Measurements from ENCODE around the gene LIN28A.

The LIN28A gene

GRCh38 chr1:26388791-26389445 is 21.7 kb upstream of the LIN28A start:
- DNase-seq, result no peak

GRCh38 chr1:26389604-26390247 is 20.9 kb upstream of the LIN28A start:
- DNase-seq, result no peak

- peak; percentile 76 for DNase-seq
Observed at GRCh38 chr1:26391450-26391849, 19.2 kb upstream of the LIN28A start.

DNA sequence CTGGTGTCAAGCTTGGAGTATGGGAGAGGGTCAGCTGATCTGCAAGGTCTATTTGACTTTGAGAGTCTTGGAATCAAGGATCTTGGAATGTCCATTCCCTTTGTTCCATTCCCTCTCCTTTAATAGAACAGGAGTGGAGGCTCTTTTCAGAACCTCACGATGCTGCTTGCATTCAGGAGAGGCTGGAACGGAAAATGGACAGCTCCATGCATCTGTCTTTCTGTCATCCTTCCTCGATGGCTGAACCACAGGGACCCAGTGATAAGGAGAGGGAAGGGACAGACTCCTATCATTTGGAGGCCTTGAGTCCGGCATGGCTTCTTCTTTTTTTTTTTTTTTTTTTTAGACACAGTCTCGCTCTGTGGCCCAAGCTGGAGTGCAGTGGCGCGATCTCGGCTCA is 14.9 kb upstream of the LIN28A start:
- no peak for DNase-seq

DNA sequence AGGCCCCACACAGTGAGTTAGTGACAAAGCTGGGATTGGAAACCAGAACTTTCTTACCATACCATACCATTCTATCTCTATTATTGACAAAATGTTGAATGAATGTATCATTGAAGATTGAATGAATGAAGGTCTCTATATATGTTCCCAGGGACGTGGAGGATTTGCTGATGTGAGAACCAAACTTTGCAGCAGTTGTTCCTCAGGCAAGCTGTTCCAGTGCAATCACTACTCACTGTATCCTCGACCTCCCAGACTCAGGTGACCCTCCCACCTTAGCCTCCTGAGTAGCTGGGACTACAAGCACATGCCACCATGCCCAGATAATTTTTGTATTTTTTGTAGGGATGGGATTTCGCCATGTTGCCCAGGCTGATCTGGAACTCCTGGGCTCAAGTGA is 11.6 kb upstream of the LIN28A start:
- no peak for DNase-seq

DNA sequence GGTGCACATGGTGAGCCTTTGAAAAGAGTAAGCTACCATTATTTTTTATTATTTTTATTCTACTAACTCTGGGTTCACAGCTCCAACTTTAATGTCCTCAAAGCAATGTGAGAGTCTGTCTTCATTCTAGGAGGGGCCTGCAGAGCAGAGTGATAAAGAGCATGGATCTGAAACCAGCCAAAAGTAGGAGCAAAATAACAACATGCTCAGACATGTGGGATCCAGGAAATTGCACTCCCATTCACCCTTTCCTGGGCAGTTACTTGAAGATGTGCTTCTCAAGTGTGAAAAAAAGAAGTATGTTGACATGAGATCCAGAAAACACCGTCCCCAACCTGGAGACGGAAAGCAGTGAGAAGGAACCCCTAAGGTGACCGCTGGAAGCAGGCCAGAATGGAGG is 8.7 kb upstream of the LIN28A start:
- no peak for DNase-seq

DNA sequence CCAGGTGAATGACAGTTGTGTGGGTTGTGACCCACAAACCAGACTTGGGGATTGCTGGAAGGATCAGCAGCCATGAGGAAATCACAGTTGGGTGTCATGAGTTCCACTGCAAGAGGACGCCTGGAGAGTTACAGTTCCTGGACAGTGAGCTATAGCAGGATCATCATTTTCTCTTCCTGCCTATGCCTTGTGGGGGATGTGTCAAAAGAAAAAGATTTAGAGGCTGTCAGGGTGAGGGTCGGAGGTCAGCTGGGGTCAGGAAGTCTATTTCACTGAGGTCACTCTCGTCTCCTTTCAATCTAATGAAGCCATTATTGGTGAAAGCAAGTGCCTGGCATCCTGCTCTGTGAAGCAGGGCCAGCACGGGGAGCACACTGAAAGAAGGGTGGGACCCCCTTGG is 7.0 kb upstream of the LIN28A start:
- DNase-seq, result no peak

- DNase-seq, result no peak
Observed at GRCh38 chr1:26404641-26405040, 6.0 kb upstream of the LIN28A start.

DNA sequence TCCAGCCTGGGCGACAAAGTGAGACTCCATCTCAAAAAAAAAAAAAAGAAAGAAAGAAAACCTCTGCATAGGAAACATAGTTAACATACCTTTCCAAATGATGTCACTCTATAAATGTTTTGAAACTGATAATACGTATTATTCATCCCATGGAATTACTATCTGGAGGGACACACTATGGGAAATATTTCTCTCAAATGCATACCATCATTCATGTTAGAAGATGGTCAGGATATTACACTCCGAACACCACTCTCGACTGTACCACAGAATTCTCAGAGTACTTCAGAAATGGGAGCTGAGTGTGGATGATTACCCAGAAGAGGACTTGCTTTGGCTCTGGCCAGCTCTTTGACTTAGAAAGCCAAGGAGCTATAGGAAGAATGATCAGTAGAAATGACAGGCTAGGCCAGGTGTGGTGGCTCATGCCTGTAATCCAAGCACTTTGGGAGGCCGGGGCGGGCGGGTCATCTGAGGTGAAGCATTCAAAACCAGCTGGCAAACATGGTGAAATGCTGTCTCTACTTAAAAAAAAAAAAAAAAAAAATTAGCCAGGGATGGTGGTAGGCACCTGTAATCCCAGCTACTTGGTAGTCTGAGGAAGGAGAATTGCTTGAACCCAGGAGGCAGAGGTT is 5.2 kb upstream of the LIN28A start:
- DNase-seq, result no peak

DNA sequence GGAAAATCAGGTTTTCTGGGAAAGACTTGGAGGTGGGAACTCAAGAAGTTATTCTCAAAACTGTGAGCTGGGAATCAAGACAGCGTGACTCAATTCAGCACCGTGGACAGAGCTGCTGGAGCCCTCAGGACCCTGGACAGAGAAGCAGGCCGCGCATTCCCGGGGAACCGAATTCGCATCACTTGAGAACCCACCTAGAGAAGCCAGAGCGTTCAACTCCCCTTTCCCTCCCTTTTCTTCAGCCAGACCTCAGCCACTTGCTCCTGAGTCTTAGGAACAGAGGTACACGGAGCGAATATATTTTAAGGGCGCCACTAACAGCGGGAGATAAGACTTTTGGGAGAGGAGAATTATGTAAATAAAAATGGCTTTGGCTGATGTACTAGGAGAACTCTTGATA is 2.0 kb upstream of the LIN28A start:
- DNase-seq, result peak; percentile 83

- DNase-seq, result no peak
Observed at GRCh38 chr1:26409191-26409807, 1.3 kb upstream of the LIN28A start.

DNA sequence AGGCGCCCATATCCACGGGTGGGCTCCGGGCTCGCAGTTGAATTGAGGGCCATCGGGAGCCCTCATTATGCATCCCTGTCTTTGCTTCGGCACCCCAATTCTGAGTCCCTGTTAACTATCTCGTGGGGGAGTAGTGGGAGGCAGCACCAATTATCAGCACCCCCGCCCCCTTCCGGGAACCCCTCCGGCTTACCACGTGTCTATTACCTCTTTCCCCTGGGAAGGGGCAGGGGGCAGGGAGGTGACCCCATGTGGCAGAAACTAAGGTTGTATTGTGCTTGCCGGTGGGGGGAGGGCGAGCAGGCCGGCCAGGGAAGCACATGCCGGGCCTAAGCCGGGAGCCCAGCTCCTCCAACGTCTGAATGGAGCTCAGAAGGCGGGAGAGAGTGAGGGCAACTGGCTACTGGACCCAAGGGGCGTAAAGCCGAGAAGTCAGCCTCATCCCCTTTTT is 1.0 kb downstream of the LIN28A start:
- DNase-seq, result no peak

DNA sequence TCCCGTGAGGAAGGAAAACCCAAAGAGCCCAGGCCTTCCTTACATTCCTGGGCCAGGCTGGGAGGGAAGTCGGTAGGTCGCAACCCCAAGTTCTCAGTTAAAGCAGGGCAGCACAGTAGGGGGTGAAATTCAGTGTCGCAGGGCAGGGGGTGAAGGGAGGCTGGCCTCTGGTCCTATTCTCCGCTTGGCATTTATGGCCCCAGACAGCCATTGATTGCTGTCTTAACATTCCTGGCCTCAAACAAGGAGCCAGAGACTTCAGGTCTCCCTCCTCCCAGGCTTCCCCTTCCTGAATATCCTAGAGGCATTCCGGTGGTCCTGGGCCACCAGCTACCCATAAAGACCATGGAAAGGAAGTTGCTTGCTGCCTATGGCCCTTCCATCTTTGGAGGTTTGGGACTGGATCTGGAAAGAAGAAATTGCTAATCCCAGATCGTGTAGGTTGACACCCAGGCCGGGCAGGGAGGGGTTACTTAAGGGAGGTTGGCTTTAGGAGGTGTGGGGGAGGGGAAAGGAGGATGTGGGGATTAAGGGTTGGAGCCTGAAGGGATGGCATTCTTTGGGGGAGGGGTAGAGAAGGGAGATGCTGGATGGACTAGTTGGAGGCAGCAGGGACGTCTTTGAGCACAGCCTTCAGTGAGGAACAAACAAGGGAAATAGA is 1.7 kb downstream of the LIN28A start:
- no peak for DNase-seq

GRCh38 chr1:26413031-26413430 is 2.4 kb downstream of the LIN28A start:
- no peak for DNase-seq

DNA sequence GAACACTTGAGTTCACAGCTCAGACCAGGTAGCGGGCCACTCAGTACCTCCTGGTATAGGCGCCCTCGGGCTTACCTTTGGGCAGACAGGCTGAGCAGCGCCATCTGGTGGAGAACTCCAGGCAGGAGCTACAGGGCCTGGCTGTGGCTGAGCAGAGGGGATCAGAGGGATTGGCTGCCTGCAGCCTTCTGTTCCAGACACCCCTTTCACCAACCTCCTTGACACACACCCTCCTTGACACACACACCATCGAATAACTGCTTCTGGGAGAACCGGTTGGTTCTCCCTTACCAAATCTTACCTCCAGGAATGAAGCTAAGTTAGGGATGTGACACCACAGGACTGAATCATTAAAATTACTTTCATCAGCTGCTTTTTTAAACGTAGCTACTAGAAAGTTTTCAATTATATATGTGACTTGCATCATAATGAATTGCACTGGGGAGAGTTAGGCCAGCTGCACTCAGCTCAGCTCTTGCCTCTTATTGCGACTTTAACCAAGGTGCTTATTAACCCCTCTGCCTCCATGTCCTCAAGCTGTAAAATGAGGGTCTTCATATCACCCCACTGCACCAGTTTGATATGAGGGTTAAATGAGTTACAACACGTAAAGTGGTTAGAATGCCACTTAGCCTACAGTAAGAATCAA is 6.6 kb downstream of the LIN28A start:
- peak; percentile 87 for DNase-seq

GRCh38 chr1:26418865-26419349 is 8.3 kb downstream of the LIN28A start:
- DNase-seq, result no peak

DNA sequence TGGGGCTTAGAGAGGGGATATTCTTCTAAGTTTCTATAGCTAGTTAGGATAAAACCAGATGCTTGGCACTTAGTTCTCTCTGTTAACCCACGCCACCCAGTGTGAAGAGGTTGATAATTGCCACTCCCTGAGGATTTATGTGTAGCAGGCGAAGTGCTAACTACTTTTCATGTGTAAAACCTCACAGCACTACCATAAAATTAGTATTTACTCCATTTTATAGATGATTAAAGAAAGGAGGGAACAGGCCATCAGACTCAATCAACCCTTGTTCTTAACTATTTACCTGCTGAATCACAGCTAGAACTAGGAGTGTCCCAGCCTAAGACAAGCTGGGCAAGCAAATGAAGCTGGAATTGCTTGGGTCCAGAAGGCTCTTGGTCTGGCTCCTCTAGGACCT is 8.9 kb downstream of the LIN28A start:
- DNase-seq, result no peak

DNA sequence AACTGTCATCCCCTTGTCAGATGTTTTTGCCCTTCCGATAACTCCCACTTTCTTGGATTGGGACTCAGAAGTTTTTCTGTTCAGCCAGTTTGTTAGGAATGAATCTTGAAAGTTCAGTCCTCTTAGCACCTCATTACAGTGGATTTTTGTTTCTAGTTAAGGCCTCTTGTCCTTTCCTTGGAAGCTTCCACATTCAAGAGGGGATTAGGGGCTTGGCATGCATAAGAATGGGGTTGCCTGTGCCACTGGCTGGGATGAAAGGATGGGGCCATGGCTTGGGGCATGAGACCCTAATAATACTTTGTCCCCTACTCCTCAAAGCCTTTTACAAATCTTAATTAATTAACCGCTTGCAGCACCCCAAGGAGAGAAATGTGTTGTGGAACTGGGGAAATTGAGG is 19.1 kb downstream of the LIN28A start:
- no peak for DNase-seq

- DNase-seq, result peak; percentile 99
Observed at GRCh38 chr1:26431979-26432695, 21.5 kb downstream of the LIN28A start, which contains the start of gene DHDDS. TSS of gene DHDDS (plus strand) at chr1:26432321. CDS start at chr1:26432946, 625 bp downstream.

DNA sequence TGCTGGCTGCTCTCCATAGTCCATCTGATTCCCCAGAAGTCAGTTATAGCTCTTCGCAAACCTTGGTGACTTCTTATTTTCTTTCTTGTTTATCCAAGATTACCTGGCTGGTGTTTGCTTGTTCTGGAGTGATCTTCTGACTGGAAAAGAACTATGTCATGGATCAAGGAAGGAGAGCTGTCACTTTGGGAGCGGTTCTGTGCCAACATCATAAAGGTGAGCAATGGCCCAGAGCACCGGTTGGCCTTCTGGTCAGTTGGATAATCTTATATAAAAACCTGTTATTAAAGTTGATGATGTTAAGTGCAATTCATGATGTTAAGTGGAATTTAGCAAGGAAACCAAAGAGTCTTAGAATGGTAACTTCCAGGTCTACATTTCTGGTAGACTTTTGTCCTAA is 22.2 kb downstream of the LIN28A start:
- no peak for DNase-seq

DNA sequence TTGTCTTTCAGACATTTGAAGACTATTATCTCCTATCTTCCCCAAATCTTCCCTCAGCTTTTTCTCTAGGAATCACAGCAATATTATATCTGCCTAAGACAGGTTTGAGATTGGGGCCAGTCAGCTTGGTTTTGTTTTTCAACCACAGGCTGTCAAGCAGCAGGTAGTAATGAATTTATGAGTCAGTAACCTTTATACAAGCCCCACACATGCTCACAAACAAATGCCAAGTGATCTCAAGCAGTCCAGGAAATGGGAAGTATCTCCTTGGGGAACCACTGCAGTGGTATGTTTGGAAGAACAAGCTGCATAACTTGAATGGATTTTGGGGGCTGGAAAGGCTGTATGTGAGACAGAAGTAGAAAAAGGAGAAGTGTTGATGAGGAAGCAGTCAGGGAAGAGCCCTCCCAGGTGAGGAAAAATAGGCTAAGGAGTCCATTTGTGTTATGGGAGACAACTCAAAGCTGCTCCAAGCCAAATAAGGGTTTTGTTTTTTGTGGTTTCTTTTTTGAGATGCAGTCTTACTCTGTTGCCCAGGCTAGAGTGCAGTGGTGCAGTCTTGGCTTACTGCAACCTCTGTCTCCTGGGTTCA is 23.6 kb downstream of the LIN28A start:
- DNase-seq, result no peak
